Psoas muscle (tissue), 8 donors: ENCODE data around the gene ERLIN1. TPM values are rescaled to one million over a fixed set of nuclear protein-coding genes. Genes with fewer than 3 reads are reported as not detected.

ENCODE experiments used
- ATAC-seq, 4 donors: fragments of 200-7000 bp; cut with Tn5 transposase; one replicate each; pipeline ENCODE4 v1.9.1; 2020; ENCODE audit warnings: moderate library complexity in 3 of 4, mild to moderate bottlenecking in 2 of 4
- DNase-seq, 2 donors: peaks; one replicate each; pipeline ENCODE4 v3.0.0-alpha.2; 2020
- H3K27ac ChIP-seq: fragments of 200-600 bp; one replicate; pipeline ENCODE4 v1.8.0; 2022
- H3K27me3 ChIP-seq, 3 donors: fragments of 200-600 bp in 1 of 3; one replicate each; pipeline versions ENCODE4 v1.6.1 to v1.8.0; 2013 to 2022; ENCODE audit warnings: low read length in 2 of 3, mild to moderate bottlenecking in 2 of 3, moderate library complexity in 1 of 3; ENCODE audit not compliant: insufficient read depth in 3 of 3
- H3K36me3 ChIP-seq, 2 donors: fragments of 200-600 bp in 1 of 2; one replicate each; pipeline versions ENCODE4 v1.6.1 to v1.8.0; 2013 to 2022; ENCODE audit warnings: low read depth in 1 of 2, mild to moderate bottlenecking in 1 of 2, moderate library complexity in 1 of 2; ENCODE audit not compliant: insufficient read depth in 1 of 2
- H3K4me1 ChIP-seq: fragments of 200-600 bp; one replicate; pipeline ENCODE4 v1.8.0; 2022
- H3K4me3 ChIP-seq: fragments of 200-600 bp; one replicate; pipeline ENCODE4 v1.8.0; 2022; ENCODE audit warnings: mild to moderate bottlenecking
- H3K9me3 ChIP-seq: fragments of 200-600 bp; one replicate; pipeline ENCODE4 v1.8.0; 2022
- WGBS, 3 donors: extraction: QIAGEN DNeasy Blood & Tissue Kit; methylation state at CpG; one replicate each; pipeline versions ENCODE4 v1.1.6 to v1.1.7; 2013; 5-methylcytosine and 5-hydroxymethylcytosine counted together
- intact Hi-C, 2 donors: fragments of 100-400 bp; cut with DNase I; formaldehyde crosslinking; loops; one replicate each; pipeline versions ENCODE4 v1.11.0 to v1.14.2; 2022
- polyA plus RNA-seq, 3 donors: library from polyadenylated mRNA; stranded (reverse); fragments of 200-250 nt; gene quantifications; one replicate each; pipeline ENCODE4 v1.2.3, GENCODE V29; 2013
- total RNA-seq, 4 donors: library from RNA; stranded (reverse); fragmentation: NEBNext Ultra II Directional in 2 of 4; extraction: Animal tissue kit (Norgen Biotek cat#: 25700) in 2 of 4; gene quantifications; one replicate each; pipeline versions ENCODE4 v1.2.1 to v1.2.4, GENCODE V29; 2021 to 2023
- TF ChIP-seq, protein P1 (sequence below): fragments of 200-600 bp; IDR thresholded peaks from one replicate; pipeline ENCODE4 v1.8.0; 2022; ENCODE audit warnings: antibody characterized with exemption
- donor health status: healthy with polysubstance abuse.
- donor health status: DM: no; HTN: no; CAD: no; lungs with moderate emphysema.
- donor health status: Bipolar disorder and iron deficiency.
- donor health status: healthy.
- donor health status: DM: yes; HTN: yes; CAD: no.
- donor health status: DM: no; HTN: no; CAD: no.
- donor health status: DM: no; HTN: no; CAD: no.
- donor health status: DM: yes; HTN: yes; CAD: no.

Gene ERLIN1
- total and polyA plus RNA-seq, 7 donors: 6.8 to 15.2 (median 11.5) TPM

DNA sequence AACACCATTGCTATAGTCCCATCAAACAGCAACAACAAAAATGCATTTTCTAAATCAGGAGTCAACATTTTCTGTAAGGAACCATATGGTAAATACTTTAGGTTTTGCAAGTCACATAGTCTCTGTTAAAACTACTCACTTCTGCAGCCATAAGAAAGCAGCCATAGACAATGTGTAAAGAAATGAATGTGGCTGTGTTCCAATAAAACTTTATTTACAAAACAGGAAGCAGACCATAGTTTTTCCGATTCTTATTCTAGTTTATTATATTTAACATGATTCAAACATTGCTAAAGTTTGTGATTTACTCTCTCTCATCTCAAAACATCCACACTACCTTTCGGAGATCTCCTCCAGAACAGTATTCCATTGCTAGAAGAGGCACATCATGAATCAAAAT, 36.7 kb upstream of the ERLIN1 start:
- ATAC-seq (no peak), DNase-seq (no peak)
- H3K36me3 ChIP-seq: peaks cover 6 to 88% of the 10 kb centered on the region in 2 donors
- H3K27me3 ChIP-seq: no peaks in the 10 kb centered on the region
- no peaks in the 10 kb centered on the region for H3K9me3 ChIP-seq
- intact Hi-C loops: no loop called here
- no peaks in the 10 kb centered on the region for H3K4me1 ChIP-seq
- H3K27ac ChIP-seq: no peak overlapping the region
- WGBS, 3 donors: 98 to 99% (median 98%) methylated on average over 2 of the region's 2 CpGs
- TF ChIP-seq, protein P1, sequence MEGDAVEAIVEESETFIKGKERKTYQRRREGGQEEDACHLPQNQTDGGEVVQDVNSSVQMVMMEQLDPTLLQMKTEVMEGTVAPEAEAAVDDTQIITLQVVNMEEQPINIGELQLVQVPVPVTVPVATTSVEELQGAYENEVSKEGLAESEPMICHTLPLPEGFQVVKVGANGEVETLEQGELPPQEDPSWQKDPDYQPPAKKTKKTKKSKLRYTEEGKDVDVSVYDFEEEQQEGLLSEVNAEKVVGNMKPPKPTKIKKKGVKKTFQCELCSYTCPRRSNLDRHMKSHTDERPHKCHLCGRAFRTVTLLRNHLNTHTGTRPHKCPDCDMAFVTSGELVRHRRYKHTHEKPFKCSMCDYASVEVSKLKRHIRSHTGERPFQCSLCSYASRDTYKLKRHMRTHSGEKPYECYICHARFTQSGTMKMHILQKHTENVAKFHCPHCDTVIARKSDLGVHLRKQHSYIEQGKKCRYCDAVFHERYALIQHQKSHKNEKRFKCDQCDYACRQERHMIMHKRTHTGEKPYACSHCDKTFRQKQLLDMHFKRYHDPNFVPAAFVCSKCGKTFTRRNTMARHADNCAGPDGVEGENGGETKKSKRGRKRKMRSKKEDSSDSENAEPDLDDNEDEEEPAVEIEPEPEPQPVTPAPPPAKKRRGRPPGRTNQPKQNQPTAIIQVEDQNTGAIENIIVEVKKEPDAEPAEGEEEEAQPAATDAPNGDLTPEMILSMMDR: no peak
- no peak overlapping the region for H3K4me3 ChIP-seq

DNA sequence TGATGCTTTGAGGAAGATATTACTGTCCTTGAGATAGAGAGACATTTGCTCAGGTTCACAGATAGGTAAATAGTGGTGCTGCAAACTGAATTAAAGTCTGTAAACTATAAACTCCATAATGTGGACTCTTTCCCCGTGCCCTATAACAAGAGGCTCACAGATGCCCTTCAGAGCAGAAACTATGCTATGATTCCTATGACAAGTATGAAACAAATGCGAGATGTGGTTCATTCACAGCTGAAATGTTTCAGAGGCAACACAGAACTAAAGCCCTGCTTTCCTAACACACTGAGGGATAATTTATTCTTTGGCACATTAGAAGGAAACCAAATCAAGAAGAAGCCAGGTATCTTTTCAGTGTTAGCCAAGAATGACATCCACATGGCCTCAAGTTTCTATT, 30.2 kb upstream of the ERLIN1 start:
- TF ChIP-seq, protein P1: no peak
- intact Hi-C loops: no loop called here
- no peak for DNase-seq
- no peak overlapping the region for H3K27ac ChIP-seq
- ATAC-seq: no peak
- H3K27me3 ChIP-seq: no peaks in the 10 kb centered on the region
- H3K36me3 ChIP-seq: peaks cover 3 to 98% of the 10 kb centered on the region in 2 donors
- H3K4me1 ChIP-seq: no peaks in the 10 kb centered on the region
- 82 to 90% (median 89%) methylated on average over 2 of the region's 2 CpGs for WGBS, 3 donors
- H3K4me3 ChIP-seq: no peak overlapping the region
- H3K9me3 ChIP-seq: no peaks in the 10 kb centered on the region

DNA sequence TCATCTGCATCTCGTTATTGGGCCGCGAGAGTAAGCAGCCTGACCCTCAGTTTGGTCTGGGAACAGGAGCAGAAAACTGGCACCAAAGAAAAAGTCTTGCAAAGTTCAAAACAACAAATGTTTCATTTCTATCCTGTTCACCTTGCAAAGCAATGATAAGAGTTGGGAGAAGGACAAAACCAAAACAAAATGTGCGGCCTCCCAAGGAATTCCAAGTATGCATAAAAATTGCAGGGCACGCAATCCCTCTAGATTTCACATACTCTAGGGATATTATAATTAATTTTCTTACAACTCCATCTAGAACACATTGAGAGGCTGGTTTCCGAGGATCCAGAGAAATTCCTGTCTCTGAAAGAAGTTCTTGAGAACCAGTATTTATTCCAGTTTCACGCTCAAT, 23.5 kb upstream of the ERLIN1 start:
- intact Hi-C loops: loop anchor here in 1 of 2 donors (10.0 kb wide), 1 partner anchor 45 kb away; no protein-coding TSS in a partner anchor
- WGBS, 3 donors: 71 to 79% (median 71%) methylated on average over 7 of the region's 7 CpGs
- Histone ChIP-seq H3K4me1 (no peaks in the 10 kb centered on the region), H3K9me3 (no peaks in the 10 kb centered on the region), H3K36me3 (peaks cover 4 to 85% of the 10 kb centered on the region in 2 donors), H3K4me3 (no peak overlapping the region), H3K27me3 (no peaks in the 10 kb centered on the region), H3K27ac (no peak overlapping the region)
- ATAC-seq (no peak), DNase-seq (no peak)
- TF ChIP-seq, protein P1: no peak

DNA sequence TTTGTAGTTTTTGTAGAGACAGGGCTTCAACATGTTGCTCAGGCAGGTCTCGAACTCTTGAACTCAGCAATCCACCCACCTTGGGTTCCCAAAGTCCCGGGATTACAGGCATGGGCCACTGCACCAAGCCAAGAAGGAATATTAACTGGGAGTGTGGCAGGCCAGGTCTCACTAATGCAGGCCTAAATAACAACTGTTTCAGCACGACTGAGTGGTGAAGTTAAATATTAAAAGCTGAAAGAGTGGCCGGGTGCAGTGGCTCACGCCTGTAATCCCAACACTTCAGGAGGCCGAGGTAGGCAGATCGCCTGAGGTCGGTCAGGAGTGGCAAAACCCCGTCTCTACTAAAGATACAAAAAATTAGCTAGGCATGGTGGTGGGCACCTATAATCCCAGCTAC, 22.4 kb upstream of the ERLIN1 start:
- ATAC-seq (no peak), DNase-seq (no peak)
- intact Hi-C loops: loop anchor here in 1 of 2 donors (10.0 kb wide), 1 partner anchor 47 kb away; no protein-coding TSS in a partner anchor
- H3K27ac ChIP-seq: no peak overlapping the region
- no peaks in the 10 kb centered on the region for H3K27me3 ChIP-seq
- H3K4me1 ChIP-seq: no peaks in the 10 kb centered on the region
- WGBS, 3 donors: 92 to 95% (median 95%) methylated on average over 9 of the region's 9 CpGs
- TF ChIP-seq, protein P1: no peak
- H3K36me3 ChIP-seq: peaks cover 7 to 87% of the 10 kb centered on the region in 2 donors
- H3K9me3 ChIP-seq: no peaks in the 10 kb centered on the region
- no peak overlapping the region for H3K4me3 ChIP-seq

DNA sequence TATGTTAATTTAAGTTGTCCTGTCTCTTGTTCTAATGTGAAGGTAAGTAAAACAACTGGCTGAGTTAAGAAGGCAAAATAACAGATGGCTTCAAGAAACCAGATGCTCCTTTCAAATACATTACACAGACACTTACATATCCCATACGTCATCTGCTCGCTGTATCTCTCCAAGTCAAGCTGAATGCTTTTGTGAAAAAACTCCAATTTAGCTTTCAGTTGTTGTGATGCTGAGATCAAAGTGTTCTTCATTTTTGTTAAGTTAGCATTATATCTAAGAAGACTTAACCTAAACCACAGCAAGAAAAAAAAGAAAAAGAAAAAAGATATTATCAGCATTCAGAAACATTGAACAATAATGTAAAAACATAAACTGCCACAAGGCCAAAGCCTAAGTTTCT, 18.5 kb upstream of the ERLIN1 start:
- TF ChIP-seq, protein P1: no peak
- Histone ChIP-seq H3K9me3 (no peaks in the 10 kb centered on the region), H3K27ac (no peak overlapping the region), H3K4me3 (no peak overlapping the region), H3K36me3 (peaks cover 13 to 98% of the 10 kb centered on the region in 2 donors), H3K4me1 (no peaks in the 10 kb centered on the region), H3K27me3 (no peaks in the 10 kb centered on the region)
- ATAC-seq (no peak), DNase-seq (no peak)
- WGBS, 3 donors: 94 to 97% (median 95%) methylated on average over 2 of the region's 2 CpGs
- intact Hi-C loops: loop anchor here in 1 of 2 donors (10.0 kb wide), 1 partner anchor 50 kb away; no protein-coding TSS in a partner anchor
